ENCODE measurements around the gene GNAT2. TPM values are rescaled to one million over a fixed set of nuclear protein-coding genes. Genes with fewer than 3 reads are reported as not detected.

Gene GNAT2
- total RNA-seq, 1 experiment from 2014 or later = not detected

GRCh38 chr1:109586055-109586454, 33.4 kb downstream of the GNAT2 start:
- Mint-ChIP-seq H3K36me3 (ENCODE audit: insufficient read depth, unreplicated experiment) (peaks cover 38% of the 10 kb centered on the region), H3K4me3 (ENCODE audit: unreplicated experiment) (no peak overlapping the region), H3K4me1 (ENCODE audit: low read depth, unreplicated experiment) (peaks cover 10% of the 10 kb centered on the region), H3K27me3 (ENCODE audit: insufficient read depth, unreplicated experiment) (no peaks in the 10 kb centered on the region), H3K27ac (ENCODE audit: unreplicated experiment) (no peak overlapping the region), H3K9me3 (ENCODE audit: unreplicated experiment) (no peaks in the 10 kb centered on the region)
- POLR2A ChIA-PET = no interaction called here
- no peak for TF ChIP-seq CTCF (IDR thresholded peaks at IDR 0.05; ENCODE audit: insufficient read depth in 1 of 2, low read depth in 1 of 2, low read length in 1 of 2, severe bottlenecking in 1 of 2, unreplicated experiment in 1 of 2)
- Histone ChIP-seq H3K4me3 (ENCODE audit: low read depth, low read length) (no peak overlapping the region), H3K27me3 (replicated peaks; ENCODE audit: control insufficient read depth, insufficient read depth, low read length) (no peaks in the 10 kb centered on the region), H3K4me1 (no peaks in the 10 kb centered on the region; the same call in 1 of the 2 replicates), H3K36me3 (ENCODE audit: control insufficient read depth, insufficient read depth, low read length) (no peaks in the 10 kb centered on the region), H3K9me3 (no peaks in the 10 kb centered on the region)
- no TSS peak for BruUV-seq (replicated peaks)
- CTCF ChIA-PET = no interaction called here
- intact Hi-C loops (cut with micrococcal nuclease; ENCODE audit: unreplicated experiment) = no loop called here
- DNase-seq = no peak

GRCh38 chr1:109584766-109585165, 34.6 kb downstream of the GNAT2 start:
- Mint-ChIP-seq H3K4me1 (ENCODE audit: low read depth, unreplicated experiment) (peaks cover 10% of the 10 kb centered on the region), H3K36me3 (ENCODE audit: insufficient read depth, unreplicated experiment) (peaks cover 42% of the 10 kb centered on the region), H3K27me3 (ENCODE audit: insufficient read depth, unreplicated experiment) (no peaks in the 10 kb centered on the region), H3K9me3 (ENCODE audit: unreplicated experiment) (no peaks in the 10 kb centered on the region), H3K27ac (ENCODE audit: unreplicated experiment) (no peak overlapping the region), H3K4me3 (ENCODE audit: unreplicated experiment) (no peak overlapping the region)
- Histone ChIP-seq H3K36me3 (ENCODE audit: control insufficient read depth, insufficient read depth, low read length) (no peaks in the 10 kb centered on the region), H3K27me3 (replicated peaks; ENCODE audit: control insufficient read depth, insufficient read depth, low read length) (no peaks in the 10 kb centered on the region), H3K9me3 (no peaks in the 10 kb centered on the region), H3K4me1 (no peaks in the 10 kb centered on the region; the same call in 1 of the 2 replicates), H3K4me3 (ENCODE audit: low read depth, low read length) (no peak overlapping the region)
- POLR2A ChIA-PET = no interaction called here
- DNase-seq = no peak
- BruUV-seq (replicated peaks) = no TSS peak
- CTCF ChIA-PET = no interaction called here
- TF ChIP-seq CTCF (IDR thresholded peaks at IDR 0.05; ENCODE audit: insufficient read depth in 1 of 2, low read depth in 1 of 2, low read length in 1 of 2, severe bottlenecking in 1 of 2, unreplicated experiment in 1 of 2) = no peak
- intact Hi-C loops (cut with micrococcal nuclease; ENCODE audit: unreplicated experiment) = no loop called here

- Histone ChIP-seq H3K36me3 (ENCODE audit: control insufficient read depth, insufficient read depth, low read length) (no peaks in the 10 kb centered on the region), H3K4me1 (no peaks in the 10 kb centered on the region; the same call in 1 of the 2 replicates), H3K4me3 (ENCODE audit: low read depth, low read length) (no peak overlapping the region), H3K27me3 (replicated peaks; ENCODE audit: control insufficient read depth, insufficient read depth, low read length) (no peaks in the 10 kb centered on the region), H3K9me3 (no peaks in the 10 kb centered on the region)
- no peak for DNase-seq
- H3K4me1 Mint-ChIP-seq (ENCODE audit: low read depth, unreplicated experiment) = no peaks in the 10 kb centered on the region
- no peak overlapping the region for H3K4me3 Mint-ChIP-seq (ENCODE audit: unreplicated experiment)
- CTCF ChIA-PET = no interaction called here
- no peaks in the 10 kb centered on the region for H3K27me3 Mint-ChIP-seq (ENCODE audit: insufficient read depth, unreplicated experiment)
- TF ChIP-seq CTCF (IDR thresholded peaks at IDR 0.05; ENCODE audit: insufficient read depth in 1 of 2, low read depth in 1 of 2, low read length in 1 of 2, severe bottlenecking in 1 of 2, unreplicated experiment in 1 of 2) = no peak
- POLR2A ChIA-PET = no interaction called here
- intact Hi-C loops (cut with micrococcal nuclease; ENCODE audit: unreplicated experiment) = no loop called here
- H3K36me3 Mint-ChIP-seq (ENCODE audit: insufficient read depth, unreplicated experiment) = peaks cover 30% of the 10 kb centered on the region
- H3K27ac Mint-ChIP-seq (ENCODE audit: unreplicated experiment) = no peak overlapping the region
- no peaks in the 10 kb centered on the region for H3K9me3 Mint-ChIP-seq (ENCODE audit: unreplicated experiment)
- BruUV-seq (replicated peaks) = no TSS peak
Observed at GRCh38 chr1:109582021-109582420, 37.4 kb downstream of the GNAT2 start.
